ENCODE data around the gene TAAR6. TPM values are rescaled to one million over a fixed set of nuclear protein-coding genes. Genes with fewer than 3 reads are reported as not detected.
"Not testable (repeated sequence)": the region's sequence is repeated elsewhere in the genome, so short reads cannot be mapped to it uniquely, and the experiment has no call there.

TAAR6 gene
- polyA plus RNA-seq, 4 donors = not detected

GRCh38 chr6:132537145-132537544, 33.0 kb upstream of the TAAR6 start:
- Histone ChIP-seq H3K36me3 (ENCODE audit: control insufficient read depth in 3 of 3, insufficient read depth in 2 of 3, low read depth in 1 of 3, low read length in 3 of 3) (no peaks in the 10 kb centered on the region), H3K4me3 (ENCODE audit: low read depth in 1 of 3, low read length in 3 of 3) (no peak overlapping the region), H3K9me3 (ENCODE audit: control insufficient read depth in 2 of 2, insufficient read depth in 1 of 2, low read depth in 1 of 2, low read length in 1 of 2) (peaks cover 0 to 3% of the 10 kb centered on the region in 2 donors), H3K27ac (ENCODE audit: low read depth in 1 of 3, low read length in 2 of 3) (no peak overlapping the region), H3K27me3 (ENCODE audit: control insufficient read depth in 3 of 3, insufficient read depth in 3 of 3, low read length in 3 of 3) (no peaks in the 10 kb centered on the region), H3K4me1 (ENCODE audit: control insufficient read depth in 3 of 3, insufficient read depth in 2 of 3, low read depth in 1 of 3, low read length in 2 of 3) (no peaks in the 10 kb centered on the region)
- FAIRE-seq = no peak
- 88 to 93% (median 91%) methylated on average over 3 of the region's 3 CpGs for WGBS, 3 donors
- no peak for DNase-seq

GRCh38 chr6:132537977-132538376, 32.1 kb upstream of the TAAR6 start, which contains the start of gene TAAR9:
Gene TAAR9 (plus strand): TSS chr6:132538277. CDS start chr6:132538290, 13 bp downstream.
- H3K4me3 ChIP-seq (ENCODE audit: low read depth in 1 of 3, low read length in 3 of 3) = no peak within 1 kb of the TSS
- FAIRE-seq (no peak), DNase-seq (no peak)
- H3K9me3 ChIP-seq (ENCODE audit: control insufficient read depth in 2 of 2, insufficient read depth in 1 of 2, low read depth in 1 of 2, low read length in 1 of 2) = peaks cover 0 to 3% of the 10 kb centered on the region in 2 donors
- H3K27me3 ChIP-seq (ENCODE audit: control insufficient read depth in 3 of 3, insufficient read depth in 3 of 3, low read length in 3 of 3) = no peaks in the 10 kb centered on the region
- no peaks in the 10 kb centered on the region for H3K36me3 ChIP-seq (ENCODE audit: control insufficient read depth in 3 of 3, insufficient read depth in 2 of 3, low read depth in 1 of 3, low read length in 3 of 3)
- 83 to 87% (median 87%) methylated on average over 4 of the region's 4 CpGs for WGBS, 3 donors
- no peaks in the 10 kb centered on the region for H3K4me1 ChIP-seq (ENCODE audit: control insufficient read depth in 3 of 3, insufficient read depth in 2 of 3, low read depth in 1 of 3, low read length in 2 of 3)
- H3K27ac ChIP-seq (ENCODE audit: low read depth in 1 of 3, low read length in 2 of 3) = no peak within 1 kb of the TSS

GRCh38 chr6:132544826-132545225, 25.3 kb upstream of the TAAR6 start:
- no peaks in the 10 kb centered on the region for H3K9me3 ChIP-seq (ENCODE audit: control insufficient read depth in 2 of 2, insufficient read depth in 1 of 2, low read depth in 1 of 2, low read length in 1 of 2)
- H3K4me1 ChIP-seq (ENCODE audit: control insufficient read depth in 3 of 3, insufficient read depth in 2 of 3, low read depth in 1 of 3, low read length in 2 of 3) = no peaks in the 10 kb centered on the region
- no peaks in the 10 kb centered on the region for H3K27me3 ChIP-seq (ENCODE audit: control insufficient read depth in 3 of 3, insufficient read depth in 3 of 3, low read length in 3 of 3)
- no peak for FAIRE-seq
- H3K4me3 ChIP-seq (ENCODE audit: low read depth in 1 of 3, low read length in 3 of 3) = no peak overlapping the region
- no peaks in the 10 kb centered on the region for H3K36me3 ChIP-seq (ENCODE audit: control insufficient read depth in 3 of 3, insufficient read depth in 2 of 3, low read depth in 1 of 3, low read length in 3 of 3)
- DNase-seq = no peak
- no peak overlapping the region for H3K27ac ChIP-seq (ENCODE audit: low read depth in 1 of 3, low read length in 2 of 3)

- DNase-seq (no peak), FAIRE-seq (no peak)
- no peaks in the 10 kb centered on the region for H3K4me1 ChIP-seq (ENCODE audit: control insufficient read depth in 3 of 3, insufficient read depth in 2 of 3, low read depth in 1 of 3, low read length in 2 of 3)
- 93 to 95% (median 95%) methylated on average over 4 of the region's 4 CpGs for WGBS, 3 donors
- H3K27me3 ChIP-seq (ENCODE audit: control insufficient read depth in 3 of 3, insufficient read depth in 3 of 3, low read length in 3 of 3) = no peaks in the 10 kb centered on the region
- H3K27ac ChIP-seq (ENCODE audit: low read depth in 1 of 3, low read length in 2 of 3) = no peak overlapping the region
- H3K4me3 ChIP-seq (ENCODE audit: low read depth in 1 of 3, low read length in 3 of 3) = no peak overlapping the region
- H3K36me3 ChIP-seq (ENCODE audit: control insufficient read depth in 3 of 3, insufficient read depth in 2 of 3, low read depth in 1 of 3, low read length in 3 of 3) = no peaks in the 10 kb centered on the region
- no peaks in the 10 kb centered on the region for H3K9me3 ChIP-seq (ENCODE audit: control insufficient read depth in 2 of 2, insufficient read depth in 1 of 2, low read depth in 1 of 2, low read length in 1 of 2)
Observed at GRCh38 chr6:132548746-132549463, 21.2 kb upstream of the TAAR6 start.

- Histone ChIP-seq H3K4me1 (ENCODE audit: control insufficient read depth in 3 of 3, insufficient read depth in 2 of 3, low read depth in 1 of 3, low read length in 2 of 3) (no peaks in the 10 kb centered on the region), H3K27ac (ENCODE audit: low read depth in 1 of 3, low read length in 2 of 3) (no peak overlapping the region), H3K9me3 (ENCODE audit: control insufficient read depth in 2 of 2, insufficient read depth in 1 of 2, low read depth in 1 of 2, low read length in 1 of 2) (no peaks in the 10 kb centered on the region), H3K36me3 (ENCODE audit: control insufficient read depth in 3 of 3, insufficient read depth in 2 of 3, low read depth in 1 of 3, low read length in 3 of 3) (no peaks in the 10 kb centered on the region), H3K4me3 (ENCODE audit: low read depth in 1 of 3, low read length in 3 of 3) (no peak overlapping the region), H3K27me3 (ENCODE audit: control insufficient read depth in 3 of 3, insufficient read depth in 3 of 3, low read length in 3 of 3) (no peaks in the 10 kb centered on the region)
- 87 to 92% (median 88%) methylated on average over 4 of the region's 4 CpGs for WGBS, 3 donors
- DNase-seq = no peak
- FAIRE-seq = no peak
Observed at GRCh38 chr6:132551214-132551613, 18.9 kb upstream of the TAAR6 start.

GRCh38 chr6:132552372-132552771, 17.8 kb upstream of the TAAR6 start, which contains the start of gene TAAR8:
Gene TAAR8 (plus strand): TSS chr6:132552672. CDS start chr6:132552693, 21 bp downstream.
- no peaks in the 10 kb centered on the region for H3K36me3 ChIP-seq (ENCODE audit: control insufficient read depth in 3 of 3, insufficient read depth in 2 of 3, low read depth in 1 of 3, low read length in 3 of 3)
- H3K4me3 ChIP-seq (ENCODE audit: low read depth in 1 of 3, low read length in 3 of 3) = no peak within 1 kb of the TSS
- no peak within 1 kb of the TSS for H3K27ac ChIP-seq (ENCODE audit: low read depth in 1 of 3, low read length in 2 of 3)
- DNase-seq = no peak
- H3K27me3 ChIP-seq (ENCODE audit: control insufficient read depth in 3 of 3, insufficient read depth in 3 of 3, low read length in 3 of 3) = no peaks in the 10 kb centered on the region
- WGBS, 3 donors = 90 to 94% (median 93%) methylated on average over 2 of the region's 2 CpGs
- no peaks in the 10 kb centered on the region for H3K4me1 ChIP-seq (ENCODE audit: control insufficient read depth in 3 of 3, insufficient read depth in 2 of 3, low read depth in 1 of 3, low read length in 2 of 3)
- H3K9me3 ChIP-seq (ENCODE audit: control insufficient read depth in 2 of 2, insufficient read depth in 1 of 2, low read depth in 1 of 2, low read length in 1 of 2) = no peaks in the 10 kb centered on the region
- peak; percentile 10 for FAIRE-seq

GRCh38 chr6:132560087-132560486, 10.0 kb upstream of the TAAR6 start:
- not testable (repeated sequence) for H3K4me1 ChIP-seq (ENCODE audit: control insufficient read depth in 3 of 3, insufficient read depth in 2 of 3, low read depth in 1 of 3, low read length in 2 of 3); H3K36me3 ChIP-seq (ENCODE audit: control insufficient read depth in 3 of 3, insufficient read depth in 2 of 3, low read depth in 1 of 3, low read length in 3 of 3); H3K4me3 ChIP-seq (ENCODE audit: low read depth in 1 of 3, low read length in 3 of 3); FAIRE-seq; H3K27me3 ChIP-seq (ENCODE audit: control insufficient read depth in 3 of 3, insufficient read depth in 3 of 3, low read length in 3 of 3); H3K9me3 ChIP-seq (ENCODE audit: control insufficient read depth in 2 of 2, insufficient read depth in 1 of 2, low read depth in 1 of 2, low read length in 1 of 2); H3K27ac ChIP-seq (ENCODE audit: low read depth in 1 of 3, low read length in 2 of 3); DNase-seq
- WGBS, 3 donors = 76 to 82% (median 80%) methylated on average over 3 of the region's 3 CpGs

- H3K27me3 ChIP-seq (ENCODE audit: control insufficient read depth in 3 of 3, insufficient read depth in 3 of 3, low read length in 3 of 3) = peaks cover 0 to 2% (median 0%) of the 10 kb centered on the region in 3 donors
- 88 to 92% (median 89%) methylated on average over 6 of the region's 6 CpGs for WGBS, 3 donors
- DNase-seq (no peak), FAIRE-seq (no peak)
- no peaks in the 10 kb centered on the region for H3K4me1 ChIP-seq (ENCODE audit: control insufficient read depth in 3 of 3, insufficient read depth in 2 of 3, low read depth in 1 of 3, low read length in 2 of 3)
- no peak overlapping the region for H3K4me3 ChIP-seq (ENCODE audit: low read depth in 1 of 3, low read length in 3 of 3)
- H3K9me3 ChIP-seq (ENCODE audit: control insufficient read depth in 2 of 2, insufficient read depth in 1 of 2, low read depth in 1 of 2, low read length in 1 of 2) = no peaks in the 10 kb centered on the region
- no peak overlapping the region for H3K27ac ChIP-seq (ENCODE audit: low read depth in 1 of 3, low read length in 2 of 3)
- no peaks in the 10 kb centered on the region for H3K36me3 ChIP-seq (ENCODE audit: control insufficient read depth in 3 of 3, insufficient read depth in 2 of 3, low read depth in 1 of 3, low read length in 3 of 3)
Observed at GRCh38 chr6:132566404-132566803, 3.7 kb upstream of the TAAR6 start.

- no peak for DNase-seq
- 67 to 85% (median 77%) methylated on average over 1 of the region's 1 CpG for WGBS, 3 donors
- no peaks in the 10 kb centered on the region for H3K9me3 ChIP-seq (ENCODE audit: control insufficient read depth in 2 of 2, insufficient read depth in 1 of 2, low read depth in 1 of 2, low read length in 1 of 2)
- H3K27me3 ChIP-seq (ENCODE audit: control insufficient read depth in 3 of 3, insufficient read depth in 3 of 3, low read length in 3 of 3) = peaks cover 0 to 2% (median 0%) of the 10 kb centered on the region in 3 donors
- H3K4me3 ChIP-seq (ENCODE audit: low read depth in 1 of 3, low read length in 3 of 3) = no peak overlapping the region
- no peaks in the 10 kb centered on the region for H3K4me1 ChIP-seq (ENCODE audit: control insufficient read depth in 3 of 3, insufficient read depth in 2 of 3, low read depth in 1 of 3, low read length in 2 of 3)
- no peak overlapping the region for H3K27ac ChIP-seq (ENCODE audit: low read depth in 1 of 3, low read length in 2 of 3)
- H3K36me3 ChIP-seq (ENCODE audit: control insufficient read depth in 3 of 3, insufficient read depth in 2 of 3, low read depth in 1 of 3, low read length in 3 of 3) = no peaks in the 10 kb centered on the region
- no peak for FAIRE-seq
Observed at GRCh38 chr6:132567566-132567965, 2.6 kb upstream of the TAAR6 start.

Data from small intestine (tissue), 7 donors.